ENCODE results near the gene PDE8B.

The PDE8B gene

DNA sequence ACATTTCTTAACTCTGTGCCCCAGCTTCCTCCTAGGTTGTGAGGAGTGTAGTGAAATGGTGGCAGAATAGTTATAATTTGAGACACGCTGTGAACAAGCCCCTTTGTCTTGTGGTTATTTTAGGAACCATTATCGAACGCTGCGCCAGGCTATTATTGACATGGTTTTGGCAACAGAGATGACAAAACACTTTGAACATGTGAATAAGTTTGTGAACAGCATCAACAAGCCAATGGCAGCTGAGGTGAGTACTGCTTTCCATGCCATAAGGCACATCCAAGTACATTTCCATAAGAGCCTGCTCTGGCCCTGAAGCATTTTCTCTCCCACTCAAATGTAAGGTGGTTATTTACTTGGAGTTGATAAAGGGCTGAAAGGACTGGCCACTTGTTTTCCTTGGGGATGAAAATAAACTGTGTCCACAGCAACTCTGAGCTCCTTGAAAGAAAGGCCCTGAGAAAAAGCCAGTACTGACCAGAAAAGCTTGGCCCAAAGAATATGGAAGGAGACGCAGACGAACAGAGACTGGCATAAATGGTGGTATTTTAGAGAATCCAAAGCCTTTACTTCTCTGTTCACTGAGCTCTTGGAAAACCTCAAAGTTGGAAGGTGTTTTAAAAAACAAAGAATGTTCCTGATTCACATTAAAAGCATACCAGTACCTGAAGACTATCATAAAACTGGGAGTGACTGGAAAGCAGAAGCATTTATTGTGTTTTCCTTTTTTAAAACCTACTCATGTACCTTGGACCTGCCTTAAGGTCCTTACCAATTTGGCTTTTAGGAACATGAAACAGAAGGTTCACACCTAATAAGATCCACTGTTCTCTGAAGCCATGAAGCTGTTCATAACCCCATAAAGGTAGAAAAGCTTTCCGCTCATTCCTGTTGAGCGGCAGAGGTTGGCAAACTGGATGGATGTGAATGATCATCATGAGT, 209.4 kb downstream of the PDE8B start:
- H3K4me1 ChIP-seq (ENCODE audit: control extremely low read depth in 1 of 4, control insufficient read depth in 4 of 4, insufficient read depth in 4 of 4, low read length in 3 of 4) = no peaks in the 10 kb centered on the region
- no peak overlapping the region for H3K4me3 ChIP-seq (ENCODE audit: control insufficient read depth in 1 of 7, extremely low read depth in 1 of 7, insufficient read depth in 4 of 7, low read depth in 2 of 7, low read length in 6 of 7)
- peaks cover 0 to 1% (median under 1%) of the 10 kb centered on the region in 4 experiments for H3K36me3 ChIP-seq (ENCODE audit: control insufficient read depth in 4 of 4, insufficient read depth in 4 of 4, low read length in 3 of 4)
- H3K27me3 ChIP-seq (replicated peaks in 2 of 5; ENCODE audit: control insufficient read depth in 4 of 5, insufficient read depth in 5 of 5, low read length in 4 of 5) = no peaks in the 10 kb centered on the region
- CTCF ChIA-PET = interaction anchor here (1.5 kb wide), 1 partner anchor 17 kb away, joined by 3 read pairs; no protein-coding TSS in a partner anchor
- peaks cover 0 to 2% (median 0%) of the 10 kb centered on the region in 5 experiments for H3K9me3 ChIP-seq (ENCODE audit: control extremely low read depth in 1 of 5, control insufficient read depth in 4 of 5, insufficient read depth in 2 of 5, low read depth in 1 of 5, low read length in 4 of 5)
- no peak overlapping the region for H3K27ac ChIP-seq (ENCODE audit: insufficient read depth in 1 of 2, low read depth in 1 of 2, low read length in 2 of 2, poor library complexity in 1 of 2, severe bottlenecking in 2 of 2)
- POLR2A ChIA-PET = no interaction called here
- WGBS (ENCODE audit: insufficient coverage) = 100% methylated on average over 6 of the region's 8 CpGs
- no peak for DNase-seq

DNA sequence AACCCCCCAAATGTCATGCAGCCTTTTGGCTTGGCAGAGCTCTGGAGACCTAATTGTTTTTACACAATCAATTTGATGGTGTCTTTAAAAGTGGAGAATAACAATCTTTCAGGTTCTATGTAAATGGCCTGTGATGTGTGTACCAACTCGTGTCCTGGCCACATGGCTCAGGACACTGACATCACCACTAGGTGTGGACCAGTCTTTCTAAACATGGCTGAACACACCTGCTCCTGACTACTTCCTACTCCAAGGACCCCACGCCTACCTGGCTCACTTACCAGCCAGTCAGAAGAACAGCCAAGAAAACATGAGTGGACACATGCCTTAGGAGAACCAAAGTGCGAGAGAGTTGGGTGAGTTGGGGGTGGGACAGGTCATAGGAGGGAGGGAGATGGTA, 210.5 kb downstream of the PDE8B start:
- Histone ChIP-seq H3K27me3 (replicated peaks in 2 of 5; ENCODE audit: control insufficient read depth in 4 of 5, insufficient read depth in 5 of 5, low read length in 4 of 5) (no peaks in the 10 kb centered on the region), H3K4me1 (ENCODE audit: control extremely low read depth in 1 of 4, control insufficient read depth in 4 of 4, insufficient read depth in 4 of 4, low read length in 3 of 4) (no peaks in the 10 kb centered on the region), H3K4me3 (ENCODE audit: control insufficient read depth in 1 of 7, extremely low read depth in 1 of 7, insufficient read depth in 4 of 7, low read depth in 2 of 7, low read length in 6 of 7) (no peak overlapping the region), H3K9me3 (ENCODE audit: control extremely low read depth in 1 of 5, control insufficient read depth in 4 of 5, insufficient read depth in 2 of 5, low read depth in 1 of 5, low read length in 4 of 5) (peaks cover 0 to 2% (median 0%) of the 10 kb centered on the region in 5 experiments), H3K36me3 (ENCODE audit: control insufficient read depth in 4 of 4, insufficient read depth in 4 of 4, low read length in 3 of 4) (peaks cover 0 to 10% (median 4%) of the 10 kb centered on the region in 4 experiments), H3K27ac (ENCODE audit: insufficient read depth in 1 of 2, low read depth in 1 of 2, low read length in 2 of 2, poor library complexity in 1 of 2, severe bottlenecking in 2 of 2) (no peak overlapping the region)
- ChIA-PET POLR2A (no interaction called here), CTCF (no interaction called here)
- WGBS (ENCODE audit: insufficient coverage) = 0% methylated on average over 1 of the region's 3 CpGs
- no peak for DNase-seq

DNA sequence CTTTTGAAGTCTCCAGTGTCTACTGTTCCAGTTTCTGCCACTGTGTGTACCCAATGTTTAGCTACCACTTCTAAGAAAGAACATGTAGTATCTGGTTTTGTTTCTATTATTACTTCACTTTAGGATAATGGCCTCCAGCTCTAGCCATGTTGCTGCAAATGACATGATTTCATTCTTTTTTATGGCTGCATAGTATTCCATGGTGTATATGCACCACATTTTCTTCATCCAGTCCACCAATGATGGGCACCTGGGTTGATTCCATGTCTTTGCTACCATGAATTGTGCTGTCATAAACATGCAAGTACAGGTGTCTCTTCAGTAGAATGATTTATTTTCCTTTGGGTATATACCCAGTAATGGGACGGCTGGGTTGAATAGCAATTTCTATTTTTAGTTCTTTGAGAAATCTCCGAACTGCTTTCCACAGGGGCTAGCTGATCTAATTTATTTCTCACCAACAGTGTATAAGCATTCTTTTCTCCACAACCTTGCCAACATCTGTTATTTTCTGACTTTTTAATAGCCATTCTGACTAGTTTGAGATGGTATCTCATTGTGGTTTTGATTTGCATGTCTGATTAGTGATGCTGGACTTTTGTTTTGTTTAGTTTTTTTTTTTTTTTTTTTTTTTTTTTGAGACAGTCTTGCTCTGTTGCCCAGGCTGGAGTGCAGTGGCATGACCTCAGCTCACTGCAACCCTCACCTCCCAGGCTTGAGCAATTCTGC, 212.7 kb downstream of the PDE8B start:
- Histone ChIP-seq H3K27me3 (replicated peaks in 2 of 5; ENCODE audit: control insufficient read depth in 4 of 5, insufficient read depth in 5 of 5, low read length in 4 of 5) (no peaks in the 10 kb centered on the region), H3K4me3 (ENCODE audit: control insufficient read depth in 1 of 7, extremely low read depth in 1 of 7, insufficient read depth in 4 of 7, low read depth in 2 of 7, low read length in 6 of 7) (no peak overlapping the region), H3K27ac (ENCODE audit: insufficient read depth in 1 of 2, low read depth in 1 of 2, low read length in 2 of 2, poor library complexity in 1 of 2, severe bottlenecking in 2 of 2) (no peak overlapping the region), H3K4me1 (ENCODE audit: control extremely low read depth in 1 of 4, control insufficient read depth in 4 of 4, insufficient read depth in 4 of 4, low read length in 3 of 4) (no peaks in the 10 kb centered on the region), H3K9me3 (ENCODE audit: control extremely low read depth in 1 of 5, control insufficient read depth in 4 of 5, insufficient read depth in 2 of 5, low read depth in 1 of 5, low read length in 4 of 5) (peaks cover 0 to 2% (median 0%) of the 10 kb centered on the region in 5 experiments), H3K36me3 (ENCODE audit: control insufficient read depth in 4 of 4, insufficient read depth in 4 of 4, low read length in 3 of 4) (peaks cover 0 to 21% (median 6%) of the 10 kb centered on the region in 4 experiments)
- POLR2A ChIA-PET = no interaction called here
- CTCF ChIA-PET = interaction anchor here (1.0 kb wide), 1 partner anchor 69 kb away, joined by 3 read pairs; the partner anchor contains the start of gene WDR41
- no CpG with 5 or more reads among the region's 2 CpGs for WGBS (ENCODE audit: insufficient coverage)
- DNase-seq = no peak

DNA sequence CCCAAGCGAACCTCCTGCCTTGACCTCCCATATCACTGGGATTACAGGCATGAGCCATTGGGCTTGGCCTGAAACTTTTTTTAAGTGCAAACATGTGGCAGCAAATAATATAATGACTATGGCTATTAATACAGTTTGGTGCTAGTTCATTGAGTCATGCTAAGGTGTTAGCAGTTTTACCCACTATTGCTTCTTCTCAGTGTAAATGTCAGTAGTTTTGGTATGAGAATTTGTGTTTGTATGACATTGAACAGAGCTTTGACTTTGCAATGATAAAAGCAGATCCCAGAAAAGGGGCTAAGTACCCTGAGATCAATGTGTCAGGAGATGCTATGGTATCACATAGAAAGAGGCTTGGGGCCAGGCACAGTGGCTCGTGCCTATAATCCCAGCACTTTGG, 214.4 kb downstream of the PDE8B start:
- CTCF ChIA-PET = no interaction called here
- WGBS (ENCODE audit: insufficient coverage) = 100% methylated on average over 1 of the region's 2 CpGs
- H3K4me3 ChIP-seq (ENCODE audit: control insufficient read depth in 1 of 7, extremely low read depth in 1 of 7, insufficient read depth in 4 of 7, low read depth in 2 of 7, low read length in 6 of 7) = no peak overlapping the region
- no peak overlapping the region for H3K27ac ChIP-seq (ENCODE audit: insufficient read depth in 1 of 2, low read depth in 1 of 2, low read length in 2 of 2, poor library complexity in 1 of 2, severe bottlenecking in 2 of 2)
- peaks cover 0 to 2% (median 0%) of the 10 kb centered on the region in 5 experiments for H3K9me3 ChIP-seq (ENCODE audit: control extremely low read depth in 1 of 5, control insufficient read depth in 4 of 5, insufficient read depth in 2 of 5, low read depth in 1 of 5, low read length in 4 of 5)
- peaks cover 2 to 23% (median 8%) of the 10 kb centered on the region in 4 experiments for H3K36me3 ChIP-seq (ENCODE audit: control insufficient read depth in 4 of 4, insufficient read depth in 4 of 4, low read length in 3 of 4)
- no peaks in the 10 kb centered on the region for H3K4me1 ChIP-seq (ENCODE audit: control extremely low read depth in 1 of 4, control insufficient read depth in 4 of 4, insufficient read depth in 4 of 4, low read length in 3 of 4)
- no peaks in the 10 kb centered on the region for H3K27me3 ChIP-seq (replicated peaks in 2 of 5; ENCODE audit: control insufficient read depth in 4 of 5, insufficient read depth in 5 of 5, low read length in 4 of 5)
- DNase-seq = no peak
- POLR2A ChIA-PET = no interaction called here

DNA sequence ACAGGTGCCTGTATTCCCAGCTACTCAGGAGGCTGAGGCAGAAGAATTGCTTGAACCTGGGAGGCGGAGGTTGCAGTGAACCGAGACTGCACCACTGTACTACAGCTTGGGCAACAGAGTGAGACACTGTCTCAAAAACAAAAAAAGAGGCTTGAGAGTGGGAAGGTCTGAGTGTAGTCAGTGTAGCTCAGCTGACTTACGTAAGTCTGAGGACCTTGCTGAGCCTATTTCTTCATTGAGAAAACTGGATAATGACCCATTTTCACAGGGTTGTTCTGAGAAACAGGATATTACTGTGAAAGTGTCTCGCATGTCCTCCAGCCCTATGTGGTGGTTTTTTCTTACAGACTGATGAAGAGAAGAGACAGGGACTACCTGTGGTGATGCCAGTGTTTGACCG, 214.9 kb downstream of the PDE8B start:
- 90% methylated on average over 4 of the region's 5 CpGs for WGBS (ENCODE audit: insufficient coverage)
- Histone ChIP-seq H3K36me3 (ENCODE audit: control insufficient read depth in 4 of 4, insufficient read depth in 4 of 4, low read length in 3 of 4) (peaks cover 3 to 28% (median 11%) of the 10 kb centered on the region in 4 experiments), H3K4me3 (ENCODE audit: control insufficient read depth in 1 of 7, extremely low read depth in 1 of 7, insufficient read depth in 4 of 7, low read depth in 2 of 7, low read length in 6 of 7) (no peak overlapping the region), H3K9me3 (ENCODE audit: control extremely low read depth in 1 of 5, control insufficient read depth in 4 of 5, insufficient read depth in 2 of 5, low read depth in 1 of 5, low read length in 4 of 5) (peaks cover 0 to 2% (median 0%) of the 10 kb centered on the region in 5 experiments), H3K27me3 (replicated peaks in 2 of 5; ENCODE audit: control insufficient read depth in 4 of 5, insufficient read depth in 5 of 5, low read length in 4 of 5) (no peaks in the 10 kb centered on the region), H3K4me1 (ENCODE audit: control extremely low read depth in 1 of 4, control insufficient read depth in 4 of 4, insufficient read depth in 4 of 4, low read length in 3 of 4) (no peaks in the 10 kb centered on the region), H3K27ac (ENCODE audit: insufficient read depth in 1 of 2, low read depth in 1 of 2, low read length in 2 of 2, poor library complexity in 1 of 2, severe bottlenecking in 2 of 2) (no peak overlapping the region)
- DNase-seq = no peak
- ChIA-PET POLR2A (no interaction called here), CTCF (no interaction called here)

DNA sequence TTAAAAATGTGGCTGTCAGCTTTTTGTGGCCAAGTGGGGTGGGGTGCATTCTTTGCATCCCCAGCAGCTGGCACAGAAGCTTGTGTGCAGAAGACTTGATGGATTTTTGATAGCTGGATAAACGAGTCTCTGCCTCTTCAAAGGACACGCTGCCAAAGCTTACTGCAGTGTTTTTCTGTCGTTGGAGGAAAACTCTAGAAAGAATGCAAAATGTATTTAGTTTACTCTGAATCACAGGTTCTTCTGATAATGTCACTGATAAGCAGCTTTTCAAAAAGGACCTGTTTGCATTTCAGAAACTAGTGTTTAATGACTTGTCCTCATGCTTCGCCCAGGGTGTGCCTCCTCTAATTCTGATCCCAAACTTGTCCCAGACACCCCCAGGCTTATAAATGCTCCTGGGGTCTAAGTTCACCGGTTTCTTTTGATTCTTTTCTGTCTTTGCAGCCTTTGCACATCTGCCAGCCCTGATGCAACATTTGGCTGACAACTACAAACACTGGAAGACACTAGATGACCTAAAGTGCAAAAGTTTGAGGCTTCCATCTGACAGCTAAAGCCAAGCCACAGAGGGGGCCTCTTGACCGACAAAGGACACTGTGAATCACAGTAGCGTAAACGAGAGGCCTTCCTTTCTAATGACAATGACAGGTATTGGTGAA, 215.6 kb downstream of the PDE8B start:
- WGBS (ENCODE audit: insufficient coverage) = 94% methylated on average over 7 of the region's 8 CpGs
- CTCF ChIA-PET = interaction anchor here (1.1 kb wide), 1 partner anchor 8 kb away, joined by 3 read pairs; no protein-coding TSS in a partner anchor

More for the DNA sequence above, 215.6 kb downstream of the PDE8B start:
- POLR2A ChIA-PET = no interaction called here
- Histone ChIP-seq H3K27me3 (replicated peaks in 2 of 5; ENCODE audit: control insufficient read depth in 4 of 5, insufficient read depth in 5 of 5, low read length in 4 of 5) (no peaks in the 10 kb centered on the region), H3K36me3 (ENCODE audit: control insufficient read depth in 4 of 4, insufficient read depth in 4 of 4, low read length in 3 of 4) (peaks cover 6 to 33% (median 12%) of the 10 kb centered on the region in 4 experiments), H3K27ac (ENCODE audit: insufficient read depth in 1 of 2, low read depth in 1 of 2, low read length in 2 of 2, poor library complexity in 1 of 2, severe bottlenecking in 2 of 2) (no peak overlapping the region), H3K4me1 (ENCODE audit: control extremely low read depth in 1 of 4, control insufficient read depth in 4 of 4, insufficient read depth in 4 of 4, low read length in 3 of 4) (no peaks in the 10 kb centered on the region), H3K9me3 (ENCODE audit: control extremely low read depth in 1 of 5, control insufficient read depth in 4 of 5, insufficient read depth in 2 of 5, low read depth in 1 of 5, low read length in 4 of 5) (peaks cover 0 to 2% (median 0%) of the 10 kb centered on the region in 5 experiments), H3K4me3 (ENCODE audit: control insufficient read depth in 1 of 7, extremely low read depth in 1 of 7, insufficient read depth in 4 of 7, low read depth in 2 of 7, low read length in 6 of 7) (no peak overlapping the region)
- no peak for DNase-seq

Data from common myeloid progenitor, CD34-positive (primary cell).